K562 (cell line): ENCODE measurements around the gene AMOTL1. TPM values are rescaled to one million over a fixed set of nuclear protein-coding genes. Genes with fewer than 3 reads are reported as not detected.

ENCODE experiments used
- CHD4 ChIP-seq: fragments of 200-600 bp; sonication (generic); IDR thresholded peaks from 3 replicates; pipeline ENCODE4 v1.6.1; 2012; ENCODE audit warnings: low read depth, mild to moderate bottlenecking, mixed read lengths, low read length, inconsistent platforms; ENCODE audit not compliant: insufficient read depth, insufficient replicate concordance, poor library complexity, severe bottlenecking
- EGR1 ChIP-seq: fragments of 450-650 bp; conservative IDR thresholded peaks from 2 replicates; pipeline ENCODE4 v1.6.1; 2017; ENCODE audit warnings: mild to moderate bottlenecking
- ELF4 ChIP-seq: fragments of 450-650 bp; formaldehyde crosslinking; IDR thresholded peaks from 2 replicates; pipeline ENCODE4 v1.4.0; 2022; ENCODE audit warnings: missing genetic modification characterization
- GATA2 ChIP-seq: sonication (generic); formaldehyde crosslinking; IDR thresholded peaks from 2 replicates; pipeline ENCODE4 v1.4.0; 2020; ENCODE audit warnings: mild to moderate bottlenecking, missing genetic modification reagents
- HDAC1 ChIP-seq, 2 experiments: fragments of 450-650 bp; IDR thresholded peaks; 2 replicates each; pipeline ENCODE4 v1.6.1; 2016 to 2017; ENCODE audit warnings: inconsistent platforms in 1 of 2, mild to moderate bottlenecking in 1 of 2, moderate library complexity in 1 of 2
- MBD2 ChIP-seq: sonication (generic); IDR thresholded peaks from 2 replicates; pipeline ENCODE4 v1.6.1; 2016; ENCODE audit warnings: low read depth, borderline replicate concordance
- MEIS2 ChIP-seq: fragments of 450-650 bp; IDR thresholded peaks from 2 replicates; pipeline ENCODE4 v1.6.1; 2014; ENCODE audit warnings: mild to moderate bottlenecking; ENCODE audit not compliant: partially characterized antibody
- NELFE ChIP-seq: IDR thresholded peaks from 2 replicates; pipeline ENCODE4 v1.6.1; 2011; ENCODE audit warnings: mild to moderate bottlenecking; ENCODE audit not compliant: insufficient read depth, insufficient read length
- POLR2G ChIP-seq: fragments of 200-400 bp; formaldehyde crosslinking; IDR thresholded peaks from 2 replicates; pipeline ENCODE4 v1.6.1; 2017; ENCODE audit warnings: low read depth, mild to moderate bottlenecking, antibody characterized with exemption, low read length, moderate library complexity
- RBM22 ChIP-seq: fragments of 200-400 bp; formaldehyde crosslinking; IDR thresholded peaks from 2 replicates; pipeline ENCODE4 v1.6.1; 2018; ENCODE audit warnings: low read length, low read depth; ENCODE audit not compliant: poor library complexity, severe bottlenecking
- SIX5 ChIP-seq, 2 experiments: IDR thresholded peaks; 2 replicates each; pipeline ENCODE4 v1.6.1; 2011; ENCODE audit warnings: low read length in 2 of 2, borderline replicate concordance in 1 of 2, low read depth in 1 of 2, mild to moderate bottlenecking in 1 of 2, moderate library complexity in 1 of 2; ENCODE audit not compliant: insufficient read depth in 1 of 2
- ZNF316 ChIP-seq: fragments of 450-650 bp; IDR thresholded peaks from 2 replicates; pipeline ENCODE4 v1.6.1; 2016
- polyA plus RNA-seq, 8 experiments: library from polyadenylated mRNA; depleted of rRNA in 4 of 8; stranded (reverse) in 5 of 8; unstranded in 3 of 8; fragments of >200 nt; fragmentation: Nextera tagmentation in 2 of 8; fragmentation: Illumina TruSeq in 1 of 8; extraction: Ambion mirVana in 2 of 8; extraction: Trizol in 1 of 8; gene quantifications; 2 replicates each; pipeline versions ENCODE4 v1.2.1 to v1.2.3, GENCODE V29; 2011 to 2014; ENCODE audit warnings: inconsistent platforms in 1 of 8, missing spikeins in 1 of 8
- total RNA-seq, 7 experiments: library from RNA; depleted of rRNA in 6 of 7; stranded (reverse); fragments of >200 nt in 6 of 7; fragmentation: Illumina TruSeq in 2 of 7; extraction: Trizol in 2 of 7; gene quantifications; 2 replicates each; pipeline versions ENCODE4 v1.2.1 to v1.2.3, GENCODE V29; 2011 to 2021; ENCODE audit warnings: low replicate concordance in 1 of 7
- TF ChIP-seq, protein P1 (sequence below), 3 experiments: fragments of 200-800 bp in 1 of 3; fragments of 250-450 bp in 1 of 3; fragments of 450-650 bp in 1 of 3; sonication (Bioruptor Pico) in 1 of 3; sonication (Bioruptor generic) in 1 of 3; formaldehyde crosslinking in 1 of 3; IDR thresholded peaks; 2 replicates each; pipeline versions ENCODE4 v1.6.1 to v1.8.0; 2016 to 2022; ENCODE audit warnings: mild to moderate bottlenecking in 2 of 3, missing genetic modification characterization in 2 of 3, missing compliant biosample characterization in 1 of 3, moderate library complexity in 1 of 3
- TF ChIP-seq, protein P2 (sequence below): fragments of 450-650 bp; IDR thresholded peaks from 2 replicates; pipeline ENCODE4 v1.6.1; 2017; ENCODE audit warnings: antibody characterized with exemption, mild to moderate bottlenecking
- TF ChIP-seq, protein P3 (sequence below): fragments of 250-450 bp; sonication (Bioruptor Pico); IDR thresholded peaks from 2 replicates; pipeline ENCODE4 v1.9.0; 2021; ENCODE audit warnings: mild to moderate bottlenecking, inconsistent platforms

Gene AMOTL1
- total and polyA plus RNA-seq, 9 of the 15 experiments (the other 6 are each of a cell fraction or from before 2014, with no cell fraction given) = 4.0 to 35.4 (median 14.0) TPM

DNA sequence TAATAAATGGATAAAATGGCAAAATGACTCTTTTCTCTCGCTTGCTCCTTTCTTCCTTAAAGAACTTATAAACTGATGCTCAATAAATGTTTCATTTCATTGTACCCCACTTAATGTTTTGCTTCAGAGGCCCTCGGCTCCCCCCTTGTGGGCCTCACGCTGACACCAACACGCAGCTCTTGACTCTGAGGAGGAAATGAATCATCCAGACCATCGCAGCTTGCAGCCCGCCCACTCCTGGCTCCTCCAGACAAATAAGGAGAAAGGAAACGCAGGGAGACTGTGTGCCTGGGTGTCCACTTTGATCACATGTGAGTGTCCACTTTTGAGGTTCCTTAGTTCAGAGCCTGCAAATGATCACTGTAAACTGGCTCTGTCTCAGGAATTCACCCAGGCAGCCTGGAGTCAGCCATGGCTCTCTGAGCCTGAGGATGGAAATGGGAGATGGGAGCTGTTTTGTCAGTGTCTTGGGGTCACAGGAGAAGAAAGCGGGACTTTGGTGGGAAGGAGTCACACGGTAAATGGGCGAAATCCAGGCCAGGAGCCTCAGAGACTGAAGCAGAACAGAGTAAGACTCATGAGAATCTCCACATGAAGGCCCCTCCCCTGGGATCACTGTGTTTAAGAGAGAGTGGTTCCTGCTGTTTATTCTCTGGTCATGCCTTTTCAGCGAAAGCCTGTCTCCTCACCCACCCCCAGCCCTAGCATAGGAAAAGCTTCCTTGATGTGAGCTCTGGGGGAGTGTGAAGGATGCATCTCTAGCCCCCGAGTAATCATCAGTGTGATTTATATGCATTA, 108.7 kb downstream of the AMOTL1 start (continued):
- TF ChIP-seq, protein P1, sequence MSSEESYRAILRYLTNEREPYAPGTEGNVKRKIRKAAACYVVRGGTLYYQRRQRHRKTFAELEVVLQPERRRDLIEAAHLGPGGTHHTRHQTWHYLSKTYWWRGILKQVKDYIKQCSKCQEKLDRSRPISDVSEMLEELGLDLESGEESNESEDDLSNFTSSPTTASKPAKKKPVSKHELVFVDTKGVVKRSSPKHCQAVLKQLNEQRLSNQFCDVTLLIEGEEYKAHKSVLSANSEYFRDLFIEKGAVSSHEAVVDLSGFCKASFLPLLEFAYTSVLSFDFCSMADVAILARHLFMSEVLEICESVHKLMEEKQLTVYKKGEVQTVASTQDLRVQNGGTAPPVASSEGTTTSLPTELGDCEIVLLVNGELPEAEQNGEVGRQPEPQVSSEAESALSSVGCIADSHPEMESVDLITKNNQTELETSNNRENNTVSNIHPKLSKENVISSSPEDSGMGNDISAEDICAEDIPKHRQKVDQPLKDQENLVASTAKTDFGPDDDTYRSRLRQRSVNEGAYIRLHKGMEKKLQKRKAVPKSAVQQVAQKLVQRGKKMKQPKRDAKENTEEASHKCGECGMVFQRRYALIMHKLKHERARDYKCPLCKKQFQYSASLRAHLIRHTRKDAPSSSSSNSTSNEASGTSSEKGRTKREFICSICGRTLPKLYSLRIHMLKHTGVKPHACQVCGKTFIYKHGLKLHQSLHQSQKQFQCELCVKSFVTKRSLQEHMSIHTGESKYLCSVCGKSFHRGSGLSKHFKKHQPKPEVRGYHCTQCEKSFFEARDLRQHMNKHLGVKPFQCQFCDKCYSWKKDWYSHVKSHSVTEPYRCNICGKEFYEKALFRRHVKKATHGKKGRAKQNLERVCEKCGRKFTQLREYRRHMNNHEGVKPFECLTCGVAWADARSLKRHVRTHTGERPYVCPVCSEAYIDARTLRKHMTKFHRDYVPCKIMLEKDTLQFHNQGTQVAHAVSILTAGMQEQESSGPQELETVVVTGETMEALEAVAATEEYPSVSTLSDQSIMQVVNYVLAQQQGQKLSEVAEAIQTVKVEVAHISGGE (CRISPR knock-in tag; IDR thresholded peaks at IDR 0.05) = 0 out of 6 replicates have a peak, but pooled peaks of 1 of the 3 experiments have one; percentile 40
- peak; percentile 80 for TF ChIP-seq MEIS2
- TF ChIP-seq, protein P2, sequence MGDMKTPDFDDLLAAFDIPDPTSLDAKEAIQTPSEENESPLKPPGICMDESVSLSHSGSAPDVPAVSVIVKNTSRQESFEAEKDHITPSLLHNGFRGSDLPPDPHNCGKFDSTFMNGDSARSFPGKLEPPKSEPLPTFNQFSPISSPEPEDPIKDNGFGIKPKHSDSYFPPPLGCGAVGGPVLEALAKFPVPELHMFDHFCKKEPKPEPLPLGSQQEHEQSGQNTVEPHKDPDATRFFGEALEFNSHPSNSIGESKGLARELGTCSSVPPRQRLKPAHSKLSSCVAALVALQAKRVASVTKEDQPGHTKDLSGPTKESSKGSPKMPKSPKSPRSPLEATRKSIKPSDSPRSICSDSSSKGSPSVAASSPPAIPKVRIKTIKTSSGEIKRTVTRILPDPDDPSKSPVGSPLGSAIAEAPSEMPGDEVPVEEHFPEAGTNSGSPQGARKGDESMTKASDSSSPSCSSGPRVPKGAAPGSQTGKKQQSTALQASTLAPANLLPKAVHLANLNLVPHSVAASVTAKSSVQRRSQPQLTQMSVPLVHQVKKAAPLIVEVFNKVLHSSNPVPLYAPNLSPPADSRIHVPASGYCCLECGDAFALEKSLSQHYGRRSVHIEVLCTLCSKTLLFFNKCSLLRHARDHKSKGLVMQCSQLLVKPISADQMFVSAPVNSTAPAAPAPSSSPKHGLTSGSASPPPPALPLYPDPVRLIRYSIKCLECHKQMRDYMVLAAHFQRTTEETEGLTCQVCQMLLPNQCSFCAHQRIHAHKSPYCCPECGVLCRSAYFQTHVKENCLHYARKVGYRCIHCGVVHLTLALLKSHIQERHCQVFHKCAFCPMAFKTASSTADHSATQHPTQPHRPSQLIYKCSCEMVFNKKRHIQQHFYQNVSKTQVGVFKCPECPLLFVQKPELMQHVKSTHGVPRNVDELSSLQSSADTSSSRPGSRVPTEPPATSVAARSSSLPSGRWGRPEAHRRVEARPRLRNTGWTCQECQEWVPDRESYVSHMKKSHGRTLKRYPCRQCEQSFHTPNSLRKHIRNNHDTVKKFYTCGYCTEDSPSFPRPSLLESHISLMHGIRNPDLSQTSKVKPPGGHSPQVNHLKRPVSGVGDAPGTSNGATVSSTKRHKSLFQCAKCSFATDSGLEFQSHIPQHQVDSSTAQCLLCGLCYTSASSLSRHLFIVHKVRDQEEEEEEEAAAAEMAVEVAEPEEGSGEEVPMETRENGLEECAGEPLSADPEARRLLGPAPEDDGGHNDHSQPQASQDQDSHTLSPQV = peak; percentile 68
- no peak for TF ChIP-seq MBD2
- TF ChIP-seq NELFE = no peak
- TF ChIP-seq POLR2G = no peak
- no peak for TF ChIP-seq RBM22
- TF ChIP-seq, protein P3, sequence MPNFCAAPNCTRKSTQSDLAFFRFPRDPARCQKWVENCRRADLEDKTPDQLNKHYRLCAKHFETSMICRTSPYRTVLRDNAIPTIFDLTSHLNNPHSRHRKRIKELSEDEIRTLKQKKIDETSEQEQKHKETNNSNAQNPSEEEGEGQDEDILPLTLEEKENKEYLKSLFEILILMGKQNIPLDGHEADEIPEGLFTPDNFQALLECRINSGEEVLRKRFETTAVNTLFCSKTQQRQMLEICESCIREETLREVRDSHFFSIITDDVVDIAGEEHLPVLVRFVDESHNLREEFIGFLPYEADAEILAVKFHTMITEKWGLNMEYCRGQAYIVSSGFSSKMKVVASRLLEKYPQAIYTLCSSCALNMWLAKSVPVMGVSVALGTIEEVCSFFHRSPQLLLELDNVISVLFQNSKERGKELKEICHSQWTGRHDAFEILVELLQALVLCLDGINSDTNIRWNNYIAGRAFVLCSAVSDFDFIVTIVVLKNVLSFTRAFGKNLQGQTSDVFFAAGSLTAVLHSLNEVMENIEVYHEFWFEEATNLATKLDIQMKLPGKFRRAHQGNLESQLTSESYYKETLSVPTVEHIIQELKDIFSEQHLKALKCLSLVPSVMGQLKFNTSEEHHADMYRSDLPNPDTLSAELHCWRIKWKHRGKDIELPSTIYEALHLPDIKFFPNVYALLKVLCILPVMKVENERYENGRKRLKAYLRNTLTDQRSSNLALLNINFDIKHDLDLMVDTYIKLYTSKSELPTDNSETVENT = no peak
- TF ChIP-seq HDAC1 (IDR thresholded peaks at IDR 0.05) = no peak
- peak; percentile 87 for TF ChIP-seq EGR1
- TF ChIP-seq ELF4 = no peak
- no peak for TF ChIP-seq CHD4
- TF ChIP-seq ZNF316 = no peak
- TF ChIP-seq GATA2 (CRISPR knock-in tag) = no peak
- no peak for TF ChIP-seq SIX5 (IDR thresholded peaks at IDR 0.05; ENCODE audit: borderline replicate concordance in 1 of 2, insufficient read depth in 1 of 2, low read depth in 1 of 2, low read length in 2 of 2)
